Measurements from ENCODE around the gene CREB3L2.
A peak's percentile ranks its signal among the peaks of the same experiment; 100 is the strongest.
"Not testable (repeated sequence)": the region's sequence is repeated elsewhere in the genome, so short reads cannot be mapped to it uniquely, and the experiment has no call there.

Gene CREB3L2

GRCh38 chr7:138001529-138002095 is at the start of gene CREB3L2:
TSS of gene CREB3L2 (minus strand) at chr7:138002086. CDS start at chr7:138001705, 381 bp downstream.
- H3K4me3 ChIP-seq (ENCODE audit: low read depth, low read length) = peak within 1 kb of the TSS; percentile 99
- DNase-seq (ENCODE audit: low read depth) = no peak
- TF ChIP-seq CTCF (IDR thresholded peaks at IDR 0.05; ENCODE audit: low read depth, low read length, missing control alignments) = no peak
- in situ Hi-C loops (cut with HindIII; ENCODE audit: low sequenced_read_pairs) = no loop called here

DNA sequence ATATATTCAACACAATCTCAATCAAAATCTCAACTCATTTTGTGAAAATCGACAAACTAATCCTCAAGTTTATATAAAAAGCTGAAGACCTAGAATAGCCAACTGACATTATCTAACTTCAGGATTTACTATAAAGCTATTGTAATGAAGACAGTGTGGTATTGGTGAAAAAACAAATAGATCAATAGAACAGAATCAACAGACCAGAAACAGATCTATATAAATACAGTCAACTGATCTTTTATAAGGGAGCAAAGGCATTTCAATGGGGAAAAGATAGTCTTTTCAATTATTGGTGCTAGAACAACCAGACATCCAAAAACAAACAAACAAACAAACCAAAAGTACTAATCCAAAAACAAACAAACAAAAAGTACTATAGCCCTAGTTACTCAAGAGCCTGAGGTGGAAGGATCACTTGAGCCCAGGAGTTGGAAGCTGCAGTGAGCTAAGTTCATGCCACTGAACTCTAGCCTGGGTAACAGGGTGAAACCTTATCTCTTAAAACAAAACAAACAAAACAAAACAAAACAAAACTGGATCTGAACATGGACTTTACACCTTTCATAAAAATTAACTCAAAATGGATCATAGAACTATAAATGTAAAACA is 47.7 kb upstream of the CREB3L2 start:
- TF ChIP-seq CTCF (IDR thresholded peaks at IDR 0.05; ENCODE audit: low read depth, low read length, missing control alignments) = no peak
- DNase-seq (ENCODE audit: low read depth) = no peak
- in situ Hi-C loops (cut with HindIII; ENCODE audit: low sequenced_read_pairs) = no loop called here
- no peak overlapping the region for H3K4me3 ChIP-seq (ENCODE audit: low read depth, low read length)

- in situ Hi-C loops (cut with HindIII; ENCODE audit: low sequenced_read_pairs) = no loop called here
- DNase-seq (ENCODE audit: low read depth) = no peak
- TF ChIP-seq CTCF (IDR thresholded peaks at IDR 0.05; ENCODE audit: low read depth, low read length, missing control alignments) = no peak
- H3K4me3 ChIP-seq (ENCODE audit: low read depth, low read length) = no peak overlapping the region
These were observed 46.0 kb upstream of the CREB3L2 start for GRCh38 chr7:138047907-138048306.

GRCh38 chr7:138044897-138045296 is 43.0 kb upstream of the CREB3L2 start:
- no peak for DNase-seq (ENCODE audit: low read depth)
- H3K4me3 ChIP-seq (ENCODE audit: low read depth, low read length) = no peak overlapping the region
- TF ChIP-seq CTCF (IDR thresholded peaks at IDR 0.05; ENCODE audit: low read depth, low read length, missing control alignments) = no peak
- in situ Hi-C loops (cut with HindIII; ENCODE audit: low sequenced_read_pairs) = no loop called here

DNA sequence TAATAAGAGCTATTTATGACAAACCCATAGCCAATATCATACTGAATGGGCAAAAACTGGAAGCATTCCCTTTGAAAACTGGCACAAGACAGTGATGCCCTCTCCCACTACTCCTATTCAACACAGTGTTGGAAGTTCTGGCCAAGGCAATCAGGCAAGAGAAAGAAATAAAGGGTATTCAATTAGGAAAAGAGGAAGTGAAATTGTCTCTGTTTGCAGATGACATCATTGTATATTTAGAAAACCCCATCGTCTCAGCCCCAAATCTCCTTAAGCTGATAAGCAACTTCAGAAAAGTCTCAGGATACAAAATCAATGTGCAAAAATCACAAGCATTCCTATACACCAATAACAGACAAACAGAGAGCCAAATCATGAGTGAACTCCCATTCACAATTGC is 38.2 kb upstream of the CREB3L2 start:
- DNase-seq (ENCODE audit: low read depth); H3K4me3 ChIP-seq (ENCODE audit: low read depth, low read length); in situ Hi-C loops (cut with HindIII; ENCODE audit: low sequenced_read_pairs): not testable (repeated sequence)

GRCh38 chr7:138036135-138036534 is 34.2 kb upstream of the CREB3L2 start:
- in situ Hi-C loops (cut with HindIII; ENCODE audit: low sequenced_read_pairs) = no loop called here
- TF ChIP-seq CTCF (IDR thresholded peaks at IDR 0.05; ENCODE audit: low read depth, low read length, missing control alignments) = no peak
- DNase-seq (ENCODE audit: low read depth) = no peak

DNA sequence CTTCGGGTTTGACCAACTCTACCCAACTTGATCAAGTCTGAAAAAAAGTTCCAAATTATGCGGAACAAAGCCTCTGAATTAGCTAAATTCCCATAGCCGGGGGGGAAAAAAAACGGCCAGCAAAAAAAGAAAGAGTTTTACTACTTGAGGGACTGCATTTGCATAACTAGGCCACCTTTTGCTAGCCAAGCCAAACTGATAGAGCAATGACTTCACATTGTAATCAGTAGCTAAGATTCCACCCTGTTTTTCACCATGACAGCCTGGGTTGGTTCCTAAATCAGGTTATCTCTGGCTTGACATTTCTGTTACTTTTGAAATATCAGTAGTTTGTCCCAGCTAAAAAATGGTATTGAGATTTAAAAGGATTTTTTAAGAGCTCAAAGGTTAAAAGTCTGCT is 31.4 kb upstream of the CREB3L2 start:
- TF ChIP-seq CTCF (IDR thresholded peaks at IDR 0.05; ENCODE audit: low read depth, low read length, missing control alignments) = no peak
- no peak for DNase-seq (ENCODE audit: low read depth)
- in situ Hi-C loops (cut with HindIII; ENCODE audit: low sequenced_read_pairs) = no loop called here
- no peak overlapping the region for H3K4me3 ChIP-seq (ENCODE audit: low read depth, low read length)

More at GRCh38 chr7:138036135-138036534, 34.2 kb upstream of the CREB3L2 start:
- no peak overlapping the region for H3K4me3 ChIP-seq (ENCODE audit: low read depth, low read length)
